Ascending aorta (tissue), 2 donors: Measurements from ENCODE around the gene ACSL1. TPM values are rescaled to one million over a fixed set of nuclear protein-coding genes. Genes with fewer than 3 reads are reported as not detected.
A peak's percentile ranks its signal among the peaks of the same experiment; 100 is the strongest.
"Not testable (repeated sequence)": the region's sequence is repeated elsewhere in the genome, so short reads cannot be mapped to it uniquely, and the experiment has no call there.

Source experiments
- DNase-seq, 2 donors: peaks; one replicate each; pipeline ENCODE4 v3.0.0-alpha.2; 2019; ENCODE audit warnings: low spot score in 2 of 2
- H3K27ac ChIP-seq, 2 donors: fragments of 200-600 bp; sonication (generic); one replicate each; pipeline ENCODE4 v1.5.1; 2016 to 2017; ENCODE audit warnings: mild to moderate bottlenecking in 1 of 2
- H3K27me3 ChIP-seq: fragments of 200-600 bp; sonication (generic); one replicate; pipeline ENCODE4 v1.5.1; 2017
- H3K36me3 ChIP-seq, 2 donors: fragments of 200-600 bp; sonication (generic); one replicate each; pipeline ENCODE4 v1.5.1; 2016
- H3K4me1 ChIP-seq, 2 donors: fragments of 200-600 bp; sonication (generic); one replicate each; pipeline ENCODE4 v1.5.1; 2016 to 2017; ENCODE audit warnings: mild to moderate bottlenecking in 1 of 2
- H3K4me3 ChIP-seq, 2 donors: fragments of 200-600 bp; sonication (generic); one replicate each; pipeline ENCODE4 v1.5.1; 2016 to 2017; ENCODE audit warnings: mild to moderate bottlenecking in 1 of 2
- H3K9me3 ChIP-seq, 2 donors: fragments of 200-600 bp; sonication (generic); one replicate each; pipeline ENCODE4 v1.5.1; 2016
- CTCF ChIP-seq, 3 experiments: fragments of 200-600 bp in 2 of 3; fragments of 450-650 bp in 1 of 3; sonication (generic) in 2 of 3; IDR thresholded peaks; one replicate each; pipeline ENCODE4 v1.5.1; 2016 to 2019; ENCODE audit warnings: antibody characterized with exemption in 3 of 3, mild to moderate bottlenecking in 1 of 3, moderate library complexity in 1 of 3
- intact Hi-C: fragments of 100-400 bp; cut with DNase I; formaldehyde crosslinking; loops from one replicate; pipeline ENCODE4 v1.15.1; 2023
- total RNA-seq: library from RNA; depleted of rRNA; stranded (reverse); fragments of >200 nt; gene quantifications from one replicate; pipeline ENCODE4 v1.1.0, GENCODE V29; 2016

Gene ACSL1
- total RNA-seq, 1 donor from 2014 or later, result 31.8 TPM

GRCh38 chr4:184744236-184744635 is 81.5 kb downstream of the ACSL1 start:
- peak in 1 of 2 donors; percentile 55 for DNase-seq
- intact Hi-C loops, result loop anchor here (10.0 kb wide), 1 partner anchor 479 kb away; no protein-coding TSS in a partner anchor
- Histone ChIP-seq H3K4me1 (peaks cover 6 to 26% of the 10 kb centered on the region in 2 donors), H3K4me3 (no peak overlapping the region), H3K27ac (no peak overlapping the region), H3K9me3 (no peaks in the 10 kb centered on the region), H3K36me3 (no peaks in the 10 kb centered on the region), H3K27me3 (no peaks in the 10 kb centered on the region)
- TF ChIP-seq CTCF (IDR thresholded peaks at IDR 0.05), result no peak

- H3K36me3 ChIP-seq, result no peaks in the 10 kb centered on the region
- intact Hi-C loops, result loop anchor here (10.0 kb wide), 1 partner anchor 479 kb away; no protein-coding TSS in a partner anchor
- TF ChIP-seq CTCF (IDR thresholded peaks at IDR 0.05), result no peak
- no peak overlapping the region for H3K4me3 ChIP-seq
- H3K27ac ChIP-seq, result no peak overlapping the region
- peak in 1 of 2 donors; percentile 54 for DNase-seq
- no peaks in the 10 kb centered on the region for H3K9me3 ChIP-seq
- H3K27me3 ChIP-seq, result no peaks in the 10 kb centered on the region
- H3K4me1 ChIP-seq, result peaks cover 6 to 26% of the 10 kb centered on the region in 2 donors
Observed at GRCh38 chr4:184743650-184744049, 82.1 kb downstream of the ACSL1 start.

- not testable (repeated sequence) for H3K4me3 ChIP-seq, H3K27me3 ChIP-seq, H3K4me1 ChIP-seq, H3K27ac ChIP-seq, H3K36me3 ChIP-seq, H3K9me3 ChIP-seq, DNase-seq
- intact Hi-C loops, result loop anchor here (10.0 kb wide), 1 partner anchor 477 kb away; no protein-coding TSS in a partner anchor
Observed at GRCh38 chr4:184741651-184742050, 84.1 kb downstream of the ACSL1 start.

GRCh38 chr4:184740980-184741391 is 84.8 kb downstream of the ACSL1 start:
- no peaks in the 10 kb centered on the region for H3K36me3 ChIP-seq
- H3K4me1 ChIP-seq, result peaks cover 0 to 3% of the 10 kb centered on the region in 2 donors
- intact Hi-C loops, result loop anchor here (10.0 kb wide), 1 partner anchor 476 kb away; no protein-coding TSS in a partner anchor
- H3K27me3 ChIP-seq, result no peaks in the 10 kb centered on the region
- H3K27ac ChIP-seq, result no peak overlapping the region
- TF ChIP-seq CTCF (IDR thresholded peaks at IDR 0.05), result no peak
- H3K4me3 ChIP-seq, result no peak overlapping the region
- DNase-seq, result peak in 1 of 2 donors; percentile 34
- H3K9me3 ChIP-seq, result no peaks in the 10 kb centered on the region

- H3K4me3 ChIP-seq, intact Hi-C loops, DNase-seq, H3K9me3 ChIP-seq, H3K27ac ChIP-seq, H3K36me3 ChIP-seq, H3K4me1 ChIP-seq, H3K27me3 ChIP-seq: not testable (repeated sequence)
Observed at GRCh38 chr4:184739575-184739974, 86.2 kb downstream of the ACSL1 start.

- intact Hi-C loops, result loop anchor here (1.0 to 5.0 kb wide), 4 partner anchors 11 to 197 kb away; partner anchors contain the start of genes ACSL1, CASP3 and PRIMPOL
- no peak for TF ChIP-seq CTCF (IDR thresholded peaks at IDR 0.05)
- Histone ChIP-seq H3K36me3 (no peaks in the 10 kb centered on the region), H3K9me3 (no peaks in the 10 kb centered on the region), H3K4me1 (peaks cover 0 to 8% of the 10 kb centered on the region in 2 donors), H3K27ac (no peak overlapping the region), H3K27me3 (no peaks in the 10 kb centered on the region), H3K4me3 (peak overlapping the region; percentile 53 to 91)
- no peak for DNase-seq
Observed at GRCh38 chr4:184734758-184735157, 91.0 kb downstream of the ACSL1 start.
